Epithelial cell of proximal tubule (primary cell): ENCODE data around the gene KCNIP1. TPM values are rescaled to one million over a fixed set of nuclear protein-coding genes. Genes with fewer than 3 reads are reported as not detected.

Experiments used
- DNase-seq: peaks from one replicate; pipeline ENCODE4 v3.0.0-alpha.2; 2011; ENCODE audit warnings: low read depth
- H3K4me3 ChIP-seq: 2 replicates; pipeline ENCODE4 v1.5.1; 2011; ENCODE audit warnings: low read depth, mild to moderate bottlenecking, low read length
- total RNA-seq: library from RNA; depleted of rRNA; stranded (reverse); fragments of >200 nt; gene quantifications from 2 replicates; pipeline ENCODE4 v1.2.3, GENCODE V29; 2015
- TF ChIP-seq, protein P1 (sequence below): conservative IDR thresholded peaks from 2 replicates; pipeline ENCODE4 v1.5.1; 2012; ENCODE audit warnings: low read depth, mild to moderate bottlenecking, low read length

The KCNIP1 gene
- total RNA-seq, 1 donor from 2014 or later, result 2.0 TPM

- TF ChIP-seq, protein P1, sequence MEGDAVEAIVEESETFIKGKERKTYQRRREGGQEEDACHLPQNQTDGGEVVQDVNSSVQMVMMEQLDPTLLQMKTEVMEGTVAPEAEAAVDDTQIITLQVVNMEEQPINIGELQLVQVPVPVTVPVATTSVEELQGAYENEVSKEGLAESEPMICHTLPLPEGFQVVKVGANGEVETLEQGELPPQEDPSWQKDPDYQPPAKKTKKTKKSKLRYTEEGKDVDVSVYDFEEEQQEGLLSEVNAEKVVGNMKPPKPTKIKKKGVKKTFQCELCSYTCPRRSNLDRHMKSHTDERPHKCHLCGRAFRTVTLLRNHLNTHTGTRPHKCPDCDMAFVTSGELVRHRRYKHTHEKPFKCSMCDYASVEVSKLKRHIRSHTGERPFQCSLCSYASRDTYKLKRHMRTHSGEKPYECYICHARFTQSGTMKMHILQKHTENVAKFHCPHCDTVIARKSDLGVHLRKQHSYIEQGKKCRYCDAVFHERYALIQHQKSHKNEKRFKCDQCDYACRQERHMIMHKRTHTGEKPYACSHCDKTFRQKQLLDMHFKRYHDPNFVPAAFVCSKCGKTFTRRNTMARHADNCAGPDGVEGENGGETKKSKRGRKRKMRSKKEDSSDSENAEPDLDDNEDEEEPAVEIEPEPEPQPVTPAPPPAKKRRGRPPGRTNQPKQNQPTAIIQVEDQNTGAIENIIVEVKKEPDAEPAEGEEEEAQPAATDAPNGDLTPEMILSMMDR, result no peak
- no peak for DNase-seq
- no peak overlapping the region for H3K4me3 ChIP-seq
Measured at GRCh38 chr5:170528976-170529375, 25.2 kb downstream of the KCNIP1 start.

GRCh38 chr5:170532935-170533334 is 29.1 kb downstream of the KCNIP1 start:
- peak; percentile 6 for DNase-seq
- TF ChIP-seq, protein P1, result no peak

GRCh38 chr5:170533383-170533782 is 29.6 kb downstream of the KCNIP1 start:
- TF ChIP-seq, protein P1, result no peak
- no peak overlapping the region for H3K4me3 ChIP-seq
- no peak for DNase-seq

More at GRCh38 chr5:170532935-170533334, 29.1 kb downstream of the KCNIP1 start:
- H3K4me3 ChIP-seq, result no peak overlapping the region

GRCh38 chr5:170534177-170534576 is 30.4 kb downstream of the KCNIP1 start:
- DNase-seq, result peak; percentile 6
- TF ChIP-seq, protein P1, result no peak
- H3K4me3 ChIP-seq, result no peak overlapping the region

- TF ChIP-seq, protein P1, result no peak
- DNase-seq, result no peak
- H3K4me3 ChIP-seq, result no peak overlapping the region
Measured at GRCh38 chr5:170534941-170535340, 31.1 kb downstream of the KCNIP1 start.

- TF ChIP-seq, protein P1, result no peak
- no peak overlapping the region for H3K4me3 ChIP-seq
- DNase-seq, result no peak
Measured at GRCh38 chr5:170536525-170536924, 32.7 kb downstream of the KCNIP1 start.

DNA sequence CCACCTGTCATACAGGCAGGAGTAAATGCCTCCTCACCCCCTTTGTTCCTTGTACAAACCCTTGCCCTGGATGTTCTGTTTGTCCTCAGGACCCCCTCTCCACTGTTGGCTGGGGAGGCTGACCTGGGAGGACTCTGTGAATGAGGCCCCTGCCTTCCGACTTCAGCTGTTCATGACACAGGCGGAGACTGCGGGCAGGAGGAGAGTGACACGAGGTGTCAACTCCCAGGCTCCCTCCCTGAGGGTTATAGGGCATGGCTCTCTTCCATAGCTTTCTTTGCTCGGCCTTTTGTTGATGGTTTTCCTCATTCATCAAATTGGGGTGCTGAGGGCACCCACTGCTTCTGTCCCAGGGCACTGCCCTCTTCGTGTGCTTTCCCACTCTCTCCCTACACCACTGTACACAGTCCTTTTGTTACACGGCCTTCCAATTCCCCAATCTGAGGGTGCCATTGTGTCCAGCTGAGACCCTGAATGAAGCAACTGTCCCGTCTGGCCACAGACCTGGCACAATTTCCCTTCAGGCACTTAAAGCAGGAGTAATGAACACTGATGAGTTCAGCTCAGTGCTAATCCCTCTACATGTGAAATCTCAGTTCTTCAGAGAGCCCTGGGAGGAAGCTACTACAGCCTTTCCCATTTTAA is 33.8 kb downstream of the KCNIP1 start:
- DNase-seq, result no peak
- TF ChIP-seq, protein P1, result no peak
- H3K4me3 ChIP-seq, result no peak overlapping the region
